OCI-LY7 (cell line): Measurements from ENCODE around the gene CALHM6. TPM values are rescaled to one million over a fixed set of nuclear protein-coding genes. Genes with fewer than 3 reads are reported as not detected.

Experiments
- BruUV-seq: library from RNA; stranded (reverse); fragments of 400-500 nt; replicated peaks from 2 replicates; lab custom pipeline; 2021; lab: Mats Ljungman, UMichigan
- CTCF ChIA-PET: fragments of 300-600 bp; sonication (Branson Sonifier 250); formaldehyde crosslinking; loops from one replicate; lab custom pipeline; 2022; ENCODE audit warnings: antibody characterized with exemption; ENCODE audit not compliant: unreplicated experiment; lab: Charles Lee
- POLR2A ChIA-PET: fragments of 300-600 bp; sonication (Branson Sonifier 250); formaldehyde crosslinking; loops from one replicate; lab custom pipeline; 2022; ENCODE audit warnings: antibody characterized with exemption; lab: Charles Lee
- DNase-seq: peaks from one replicate; pipeline ENCODE4 v3.0.0-alpha.2; 2015; ENCODE audit warnings: low spot score
- H2AFZ ChIP-seq: fragments of 200-600 bp; sonication (generic), shearing (Covaris generic); 2 replicates; pipeline ENCODE4 v1.6.1; 2014; ENCODE audit warnings: mild to moderate bottlenecking, antibody characterized with exemption, low read length, moderate library complexity
- H3K27ac ChIP-seq: fragments of 200-600 bp; sonication (generic); 2 replicates; pipeline ENCODE4 v1.5.1; 2014; ENCODE audit warnings: mixed run types, low read depth, mild to moderate bottlenecking, moderate library complexity, low read length, inconsistent platforms; ENCODE audit not compliant: poor library complexity, severe bottlenecking
- H3K36me3 ChIP-seq: fragments of 200-600 bp; sonication (generic); 2 replicates; pipeline ENCODE4 v1.6.1; 2014; ENCODE audit warnings: mild to moderate bottlenecking, antibody characterized with exemption, low read length, moderate library complexity, mixed read lengths; ENCODE audit not compliant: insufficient read depth
- H3K4me1 ChIP-seq: fragments of 200-600 bp; sonication (generic); 2 replicates; pipeline ENCODE4 v1.5.1; 2014; ENCODE audit warnings: mild to moderate bottlenecking, low read length; ENCODE audit not compliant: insufficient read depth, poor library complexity, severe bottlenecking
- H3K4me2 ChIP-seq: fragments of 200-600 bp; sonication (generic); 2 replicates; pipeline ENCODE4 v1.6.1; 2014; ENCODE audit warnings: mild to moderate bottlenecking, low read length
- H3K4me3 ChIP-seq: fragments of 200-600 bp; sonication (generic); 2 replicates; pipeline ENCODE4 v1.5.1; 2014; ENCODE audit warnings: mild to moderate bottlenecking, low read depth, low read length; ENCODE audit not compliant: poor library complexity, severe bottlenecking
- H3K79me2 ChIP-seq: fragments of 200-600 bp; sonication (generic); 2 replicates; pipeline ENCODE4 v1.6.1; 2016; ENCODE audit warnings: low read depth, mild to moderate bottlenecking, low read length, moderate library complexity, mixed read lengths; ENCODE audit not compliant: insufficient read depth
- H3K9me2 ChIP-seq: fragments of 200-600 bp; sonication (generic); 2 replicates; pipeline ENCODE4 v1.6.1; 2016; ENCODE audit warnings: mild to moderate bottlenecking, low read length, mixed read lengths; ENCODE audit not compliant: insufficient read depth
- H3K9me3 ChIP-seq: fragments of 200-600 bp; sonication (generic); 2 replicates; pipeline ENCODE4 v1.6.1; 2014; ENCODE audit warnings: mild to moderate bottlenecking, mixed run types, low read length, mixed read lengths
- H4K20me1 ChIP-seq: fragments of 200-600 bp; sonication (generic); 2 replicates; pipeline ENCODE4 v1.6.1; 2014; ENCODE audit warnings: mild to moderate bottlenecking, antibody characterized with exemption, low read length, moderate library complexity, mixed read lengths; ENCODE audit not compliant: insufficient read depth
- CTCF ChIP-seq: fragments of 200-600 bp; sonication (generic); conservative IDR thresholded peaks from 2 replicates; pipeline ENCODE4 v1.5.1; 2014; ENCODE audit warnings: mild to moderate bottlenecking, antibody characterized with exemption, low read length, moderate library complexity, mixed read lengths
- EZH2phosphoT487 ChIP-seq: fragments of 200-600 bp; sonication (generic); IDR thresholded peaks from 2 replicates; pipeline ENCODE4 v1.6.1; 2018; ENCODE audit warnings: low read depth, borderline replicate concordance, mild to moderate bottlenecking, mixed run types, antibody characterized with exemption, low read length, moderate library complexity, mixed read lengths
- intact Hi-C: fragments of 100-400 bp; cut with micrococcal nuclease; formaldehyde crosslinking; loops from one replicate; pipeline ENCODE4 v1.10.0; 2022; ENCODE audit not compliant: unreplicated experiment
- total RNA-seq, 2 experiments: library from RNA; depleted of rRNA in 1 of 2; stranded (reverse); fragments of >200 nt in 1 of 2; shearing (Covaris generic) in 1 of 2; gene quantifications; 2 replicates each; pipeline ENCODE4 v1.2.3, GENCODE V29; 2014 to 2022

CALHM6 gene
- total RNA-seq, 2 experiments from 2014 or later, result 1.8 TPM; not detected in 1

- no peak overlapping the region for H2AFZ ChIP-seq
- H3K4me3 ChIP-seq, result no peak overlapping the region
- TF ChIP-seq CTCF, result no peak
- H3K4me2 ChIP-seq, result no peak overlapping the region
- H3K79me2 ChIP-seq, result no peaks in the 10 kb centered on the region
- H3K4me1 ChIP-seq, result no peaks in the 10 kb centered on the region
- no peak overlapping the region for H3K27ac ChIP-seq
- no peaks in the 10 kb centered on the region for H3K9me3 ChIP-seq
- BruUV-seq, result no TSS peak
- ChIA-PET CTCF (no interaction called here), POLR2A (no interaction called here)
- H4K20me1 ChIP-seq, result no peaks in the 10 kb centered on the region
- intact Hi-C loops, result no loop called here
- DNase-seq, result no peak
- H3K36me3 ChIP-seq, result no peaks in the 10 kb centered on the region
- H3K9me2 ChIP-seq, result no peaks in the 10 kb centered on the region
Measured at GRCh38 chr6:116456927-116457326, 4.2 kb upstream of the CALHM6 start.

- intact Hi-C loops, result no loop called here
- Histone ChIP-seq H2AFZ (no peak overlapping the region), H3K4me3 (no peak overlapping the region), H3K4me2 (no peak overlapping the region), H3K79me2 (no peaks in the 10 kb centered on the region), H3K36me3 (no peaks in the 10 kb centered on the region), H3K27ac (no peak overlapping the region), H3K4me1 (no peaks in the 10 kb centered on the region), H3K9me2 (no peaks in the 10 kb centered on the region), H4K20me1 (no peaks in the 10 kb centered on the region), H3K9me3 (no peaks in the 10 kb centered on the region)
- no peak for DNase-seq
- ChIA-PET POLR2A (interaction anchor here (0.7 kb wide), 1 partner anchor 56 kb away, joined by 3 read pairs; no protein-coding TSS in a partner anchor), CTCF (no interaction called here)
- TF ChIP-seq EZH2phosphoT487 (no peak), CTCF (no peak)
- no TSS peak for BruUV-seq
Measured at GRCh38 chr6:116458264-116458663, 2.9 kb upstream of the CALHM6 start.

- intact Hi-C loops, result loop anchor here (5.0 kb wide), 1 partner anchor 178 kb away; no protein-coding TSS in a partner anchor
Measured at GRCh38 chr6:116459927-116460326, 1.2 kb upstream of the CALHM6 start.

More at GRCh38 chr6:116459927-116460326, 1.2 kb upstream of the CALHM6 start:
- no peaks in the 10 kb centered on the region for H3K79me2 ChIP-seq
- H3K36me3 ChIP-seq, result no peaks in the 10 kb centered on the region
- ChIA-PET CTCF (no interaction called here), POLR2A (no interaction called here)
- H3K9me2 ChIP-seq, result no peaks in the 10 kb centered on the region
- TF ChIP-seq EZH2phosphoT487 (no peak), CTCF (no peak)
- peaks cover 1% of the 10 kb centered on the region for H3K4me1 ChIP-seq
- H2AFZ ChIP-seq, result no peak overlapping the region
- BruUV-seq, result no TSS peak
- H3K4me2 ChIP-seq, result no peak overlapping the region
- no peaks in the 10 kb centered on the region for H4K20me1 ChIP-seq
- no peaks in the 10 kb centered on the region for H3K9me3 ChIP-seq
- H3K4me3 ChIP-seq, result no peak overlapping the region
- DNase-seq, result no peak
- H3K27ac ChIP-seq, result no peak overlapping the region
